IPS-18c (cell line): ENCODE results near the gene PIM1.

Source experiments
- H3K4me3 ChIP-seq: 2 replicates; pipeline ENCODE4 v1.7.0; 2013; ENCODE audit warnings: low read depth, mild to moderate bottlenecking, low read length, moderate library complexity; ENCODE audit not compliant: insufficient read depth
- H3K9me3 ChIP-seq: one replicate; pipeline ENCODE4 v1.6.1; 2013; ENCODE audit warnings: mild to moderate bottlenecking, low read length, moderate library complexity; ENCODE audit not compliant: control insufficient read depth, insufficient read depth

PIM1 gene

DNA sequence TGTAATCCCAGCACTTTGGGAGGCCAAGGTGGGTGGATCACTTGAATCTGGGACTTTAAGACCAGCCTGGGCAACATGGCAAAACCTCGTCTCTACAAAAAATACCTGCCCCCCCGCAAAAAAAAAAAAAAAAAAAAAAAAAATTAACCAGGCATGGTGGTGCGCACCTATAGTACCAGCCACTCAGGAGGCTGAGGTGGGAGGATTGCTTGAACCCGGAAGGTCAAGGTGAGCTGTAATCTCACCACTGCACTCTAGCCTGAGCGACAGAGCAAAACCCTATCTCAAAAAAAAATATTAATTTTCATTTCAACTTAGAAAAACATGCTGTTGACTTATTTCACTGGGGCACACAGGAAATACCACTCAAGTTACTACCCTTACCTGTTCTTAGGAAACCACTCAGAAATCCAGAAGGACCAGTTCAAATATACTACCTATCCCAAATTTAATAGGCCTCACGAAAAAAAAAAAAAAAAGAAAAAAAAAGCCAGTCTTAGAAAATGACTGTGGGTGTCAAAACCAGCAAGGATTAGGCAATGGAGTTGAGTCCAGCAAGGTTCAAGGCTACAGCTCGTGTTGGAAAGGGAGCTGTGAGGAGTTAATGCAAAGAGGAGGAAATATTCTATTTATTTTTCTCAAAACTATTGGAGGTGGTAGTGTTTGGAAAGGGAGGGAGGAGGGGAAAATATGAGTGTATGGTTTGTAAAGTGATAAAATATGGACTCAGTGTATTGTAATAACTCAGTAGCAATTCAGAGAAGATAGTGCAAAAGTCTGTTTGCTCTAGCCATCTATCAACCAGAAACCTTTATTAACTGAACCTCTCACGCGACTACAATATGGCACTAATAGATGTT is 33.9 kb upstream of the PIM1 start:
- Histone ChIP-seq H3K4me3 (peak overlapping the region; percentile 62), H3K9me3 (no peaks in the 10 kb centered on the region)

DNA sequence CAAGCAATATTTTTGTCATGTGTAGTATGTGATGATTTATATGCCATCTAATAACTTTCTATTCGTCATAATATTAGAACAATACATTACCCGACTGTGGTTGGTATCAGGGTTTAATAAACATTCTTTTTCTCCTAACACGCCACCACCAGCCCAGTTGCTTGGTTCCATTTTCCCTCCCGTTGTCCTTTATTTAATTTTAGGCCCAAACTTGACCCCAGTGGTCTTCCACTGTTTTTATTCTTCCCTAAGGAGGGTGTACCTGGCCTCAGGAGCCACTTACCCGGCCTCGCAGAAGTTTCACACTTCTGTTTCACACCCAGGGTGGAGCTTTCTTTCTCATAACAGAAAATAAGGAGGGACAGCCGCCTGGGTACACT is 33.1 kb upstream of the PIM1 start:
- no peaks in the 10 kb centered on the region for H3K9me3 ChIP-seq
- H3K4me3 ChIP-seq, result peak overlapping the region; percentile 62

GRCh38 chr6:37137201-37138090 is 32.5 kb upstream of the PIM1 start:
- Histone ChIP-seq H3K9me3 (no peaks in the 10 kb centered on the region), H3K4me3 (peak overlapping the region; percentile 62)

DNA sequence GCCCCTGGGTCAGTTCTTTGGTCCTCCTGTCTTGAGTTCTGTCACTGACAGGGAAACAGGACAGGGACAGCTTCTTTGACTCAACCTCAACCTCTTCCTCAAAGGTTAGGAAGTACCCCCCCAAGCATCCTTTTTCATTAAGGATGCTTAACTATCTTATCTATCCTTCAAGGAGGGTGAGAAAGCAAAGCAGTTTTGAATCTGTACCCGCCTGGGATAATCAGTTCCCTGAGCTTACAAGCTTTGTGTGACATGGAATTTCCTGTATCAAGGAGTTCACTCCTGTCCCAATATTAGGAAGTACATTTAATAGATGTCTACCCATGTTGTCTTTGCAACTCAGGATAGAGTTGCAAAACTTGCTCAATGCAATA is 31.1 kb upstream of the PIM1 start:
- Histone ChIP-seq H3K9me3 (no peaks in the 10 kb centered on the region), H3K4me3 (no peak overlapping the region; the same call in 1 of the 2 replicates)

- H3K4me3 ChIP-seq, result no peak overlapping the region
- H3K9me3 ChIP-seq, result no peaks in the 10 kb centered on the region
These were observed 30.6 kb upstream of the PIM1 start for GRCh38 chr6:37139230-37139962.

DNA sequence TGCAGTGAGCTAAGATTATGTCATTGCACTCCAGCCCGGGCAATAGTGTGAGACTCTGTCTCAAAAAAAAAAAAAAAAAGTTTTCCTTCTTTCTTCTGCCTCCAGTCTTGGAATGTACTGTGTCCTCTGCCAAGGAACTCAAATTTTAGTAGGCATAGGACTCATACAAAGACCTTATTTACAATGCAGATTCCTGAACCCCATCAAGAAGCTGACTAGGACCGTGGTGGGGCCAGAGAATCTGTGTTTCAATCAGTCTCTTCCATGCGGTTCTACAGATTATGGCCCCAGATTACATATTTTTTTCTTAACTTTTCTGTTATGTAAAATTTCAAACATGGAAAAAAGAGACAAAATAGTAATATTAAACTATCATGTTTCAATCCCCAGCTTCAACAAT is 29.8 kb upstream of the PIM1 start:
- H3K4me3 ChIP-seq, result no peak overlapping the region
- H3K9me3 ChIP-seq, result no peaks in the 10 kb centered on the region

DNA sequence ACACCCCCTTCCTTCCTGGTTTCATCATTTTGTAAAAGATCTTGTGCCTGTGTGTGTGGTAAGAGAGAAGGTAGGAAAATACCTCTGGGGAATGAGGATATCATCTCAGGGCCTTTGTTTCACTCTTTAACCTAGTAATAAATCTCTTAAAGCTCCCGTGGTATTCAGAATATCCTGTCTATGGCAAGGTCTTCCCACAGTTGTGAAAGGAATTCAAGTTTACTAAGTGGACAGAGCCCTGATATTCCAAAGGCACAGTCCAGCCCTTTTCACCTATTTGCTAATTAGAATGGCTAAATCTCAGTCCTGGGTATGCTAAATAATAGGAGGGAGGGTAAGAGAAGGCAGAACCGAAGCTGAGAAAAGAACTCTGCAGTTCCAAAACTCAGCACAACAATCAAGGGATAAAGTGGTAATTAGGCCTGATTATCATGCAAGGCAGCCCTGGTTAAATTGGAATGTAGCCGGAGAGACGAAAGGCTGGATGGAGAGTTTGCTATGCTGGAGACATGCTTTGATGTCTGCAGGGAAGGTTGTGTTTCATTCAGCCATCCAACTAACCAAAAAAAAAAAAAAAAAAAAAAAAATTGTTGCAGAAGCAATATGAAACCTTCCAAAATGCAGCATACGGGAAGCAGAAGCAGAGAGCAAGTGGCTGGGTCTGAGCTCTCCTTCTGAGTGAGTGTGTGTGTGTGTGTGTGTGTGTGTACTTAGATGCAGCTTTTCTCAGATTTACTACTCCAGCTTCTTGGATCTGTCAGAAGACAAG is 28.5 kb upstream of the PIM1 start:
- H3K4me3 ChIP-seq, result no peak overlapping the region
- no peaks in the 10 kb centered on the region for H3K9me3 ChIP-seq

DNA sequence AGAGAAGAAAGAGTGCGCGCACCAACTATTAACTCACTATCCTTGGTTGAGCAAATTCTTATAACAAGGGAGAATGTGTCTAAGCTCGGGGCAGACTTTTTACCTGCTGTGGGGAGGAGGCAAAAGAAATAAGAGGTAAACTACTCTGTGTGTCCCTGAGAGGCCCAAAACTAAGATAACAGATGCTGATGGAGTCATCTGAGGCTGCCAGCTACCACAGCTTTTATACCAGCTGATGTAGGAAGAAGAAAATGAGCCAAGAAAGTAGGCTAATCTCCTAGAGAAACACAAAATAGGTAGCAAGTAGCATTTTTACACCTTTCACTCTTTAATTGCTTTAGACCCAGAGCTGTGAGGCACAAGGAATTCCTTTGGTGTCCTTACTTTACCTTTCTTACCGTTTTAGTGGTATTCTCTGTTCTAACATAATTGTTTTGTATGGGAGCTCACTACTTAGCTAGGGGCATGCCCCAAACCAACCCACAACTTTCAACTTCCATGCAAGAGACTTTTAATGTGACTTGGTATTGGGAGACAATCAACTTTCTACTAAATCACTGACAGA is 27.8 kb upstream of the PIM1 start:
- no peak overlapping the region for H3K4me3 ChIP-seq
- no peaks in the 10 kb centered on the region for H3K9me3 ChIP-seq

- H3K4me3 ChIP-seq, result no peak overlapping the region
- no peaks in the 10 kb centered on the region for H3K9me3 ChIP-seq
These were observed 26.4 kb upstream of the PIM1 start for GRCh38 chr6:37143585-37143984.

GRCh38 chr6:37145443-37145842 is 24.5 kb upstream of the PIM1 start:
- Histone ChIP-seq H3K4me3 (no peak overlapping the region), H3K9me3 (no peaks in the 10 kb centered on the region)

DNA sequence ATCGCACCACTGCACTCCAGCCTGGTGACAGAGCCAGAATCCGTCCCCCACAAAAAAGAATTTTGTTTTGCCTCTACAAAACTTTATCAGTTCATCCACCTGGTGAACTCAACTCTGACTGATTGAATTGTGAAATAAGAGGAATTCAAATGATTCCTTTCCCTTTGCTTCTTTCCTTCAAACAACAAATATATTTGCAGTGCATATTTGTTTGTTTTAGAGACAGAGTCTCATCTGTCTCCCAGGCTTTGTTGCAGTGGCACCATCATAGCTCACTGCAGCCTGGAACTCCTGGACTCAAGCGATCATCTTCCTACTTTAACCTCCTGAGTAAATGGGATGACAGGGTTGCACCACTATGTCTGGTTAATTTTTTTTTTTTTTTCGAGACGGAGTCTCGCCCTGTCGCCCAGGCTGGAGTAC is 23.2 kb upstream of the PIM1 start:
- Histone ChIP-seq H3K9me3 (no peaks in the 10 kb centered on the region), H3K4me3 (no peak overlapping the region)

GRCh38 chr6:37149745-37150144 is 20.2 kb upstream of the PIM1 start:
- no peak overlapping the region for H3K4me3 ChIP-seq

GRCh38 chr6:37150314-37150713 is 19.6 kb upstream of the PIM1 start:
- Histone ChIP-seq H3K9me3 (no peaks in the 10 kb centered on the region), H3K4me3 (no peak overlapping the region)

More at GRCh38 chr6:37149745-37150144, 20.2 kb upstream of the PIM1 start:
- no peaks in the 10 kb centered on the region for H3K9me3 ChIP-seq

DNA sequence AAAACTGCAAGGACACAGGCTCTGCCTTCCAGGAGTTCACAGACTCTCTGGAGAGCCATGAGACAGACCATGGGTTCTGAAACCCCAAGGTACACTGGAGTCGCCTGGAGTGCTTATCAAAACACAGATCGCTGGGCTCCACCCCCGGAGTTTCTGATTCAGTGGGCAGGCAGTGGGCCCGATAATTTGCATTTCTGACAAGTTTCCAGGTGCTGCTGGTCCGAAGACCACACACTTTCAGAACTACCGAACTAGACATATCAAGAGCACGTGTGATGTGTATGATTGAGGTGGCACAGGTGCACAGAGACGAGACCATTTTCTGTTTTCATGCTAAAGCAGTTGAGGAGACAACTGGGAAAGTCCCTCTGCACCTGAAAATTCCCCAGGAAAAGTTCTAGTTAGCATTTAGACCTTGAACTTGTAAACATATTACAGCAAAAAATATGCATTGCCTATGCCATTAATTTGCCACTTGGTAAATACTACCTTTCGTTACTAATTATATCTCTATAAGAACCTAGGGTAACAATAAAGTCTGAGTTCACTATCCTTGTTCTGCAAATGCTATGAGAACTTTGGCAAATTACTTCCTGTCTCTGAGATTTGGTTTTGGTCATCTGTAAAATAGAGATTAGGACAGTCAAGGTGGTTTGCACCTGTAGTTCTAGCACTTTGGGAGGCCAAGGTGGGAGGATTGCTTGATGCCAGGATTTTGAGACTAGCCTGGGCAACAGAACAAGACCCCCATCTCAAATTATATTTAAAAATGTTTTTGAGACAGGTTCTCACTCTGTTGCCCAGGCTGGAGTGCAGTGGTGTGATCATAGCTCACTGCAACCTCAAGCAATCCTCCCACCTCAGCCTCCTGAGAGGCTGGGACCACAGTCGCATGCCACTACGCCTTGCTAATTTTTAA is 14.3 kb upstream of the PIM1 start:
- Histone ChIP-seq H3K4me3 (no peak overlapping the region), H3K9me3 (no peaks in the 10 kb centered on the region)

GRCh38 chr6:37158508-37158907 is 11.4 kb upstream of the PIM1 start:
- H3K9me3 ChIP-seq, result no peaks in the 10 kb centered on the region
- no peak overlapping the region for H3K4me3 ChIP-seq
